ENCODE data around the gene C11orf97.
"Not testable (repeated sequence)": the region's sequence is repeated elsewhere in the genome, so short reads cannot be mapped to it uniquely, and the experiment has no call there.

The C11orf97 gene

DNA sequence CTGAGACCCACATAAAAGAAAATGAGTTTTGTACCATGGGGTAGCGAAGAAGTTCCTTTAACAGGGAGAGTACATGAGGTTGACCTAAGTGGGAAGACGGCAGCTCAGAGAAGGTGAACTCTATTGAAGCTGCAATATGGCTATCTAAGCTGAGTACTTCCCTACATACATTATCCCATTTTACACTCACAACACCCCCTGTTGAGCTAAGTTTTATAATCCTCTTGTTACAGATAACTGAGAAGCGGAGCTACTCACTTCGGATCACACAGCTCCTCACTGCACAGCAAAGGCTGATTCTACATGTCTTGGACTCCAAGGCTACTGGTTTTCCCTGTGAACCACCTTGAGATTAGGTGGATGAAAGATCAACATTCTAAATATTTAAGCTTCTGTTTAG lies 46.7 kb downstream of the C11orf97 start:
- H3K9ac ChIP-seq (ENCODE audit: low read depth, low read length), result no peak overlapping the region
- no peak overlapping the region for H3K4me3 ChIP-seq (ENCODE audit: low read depth, low read length)
- H3K4me1 ChIP-seq (ENCODE audit: control insufficient read depth, insufficient read depth, low read length), result peaks cover 8% of the 10 kb centered on the region
- no peak overlapping the region for H3K27ac ChIP-seq (ENCODE audit: low read depth, low read length)
- H3K36me3 ChIP-seq (ENCODE audit: control insufficient read depth, insufficient read depth, low read length), result no peaks in the 10 kb centered on the region
- no peaks in the 10 kb centered on the region for H3K9me3 ChIP-seq (ENCODE audit: control insufficient read depth, insufficient read depth, low read length)
- H3K27me3 ChIP-seq (ENCODE audit: control insufficient read depth, insufficient read depth, low read length), result no peaks in the 10 kb centered on the region

DNA sequence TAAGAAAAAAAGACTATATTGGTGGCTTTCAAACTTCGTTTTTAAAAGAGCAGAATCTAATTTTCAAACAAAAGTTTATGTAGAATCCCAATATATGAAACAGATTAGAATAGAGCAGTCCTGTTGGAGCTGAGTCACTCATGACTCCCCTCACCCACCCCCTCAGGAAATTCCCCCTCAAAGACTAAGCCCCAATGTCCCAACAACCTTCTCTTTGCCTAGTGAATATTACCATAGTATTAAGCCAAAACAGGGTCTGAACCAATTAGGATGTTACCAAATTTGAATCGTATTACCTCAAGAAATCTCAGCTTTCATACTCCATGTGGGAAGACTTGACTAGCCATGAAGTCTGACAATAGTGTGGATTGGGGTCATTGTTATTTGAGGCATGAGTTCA lies 47.1 kb downstream of the C11orf97 start:
- Histone ChIP-seq H3K9ac (ENCODE audit: low read depth, low read length) (no peak overlapping the region), H3K27ac (ENCODE audit: low read depth, low read length) (no peak overlapping the region), H3K4me1 (ENCODE audit: control insufficient read depth, insufficient read depth, low read length) (peaks cover 9% of the 10 kb centered on the region), H3K36me3 (ENCODE audit: control insufficient read depth, insufficient read depth, low read length) (no peaks in the 10 kb centered on the region), H3K9me3 (ENCODE audit: control insufficient read depth, insufficient read depth, low read length) (no peaks in the 10 kb centered on the region), H3K4me3 (ENCODE audit: low read depth, low read length) (no peak overlapping the region), H3K27me3 (ENCODE audit: control insufficient read depth, insufficient read depth, low read length) (no peaks in the 10 kb centered on the region)

DNA sequence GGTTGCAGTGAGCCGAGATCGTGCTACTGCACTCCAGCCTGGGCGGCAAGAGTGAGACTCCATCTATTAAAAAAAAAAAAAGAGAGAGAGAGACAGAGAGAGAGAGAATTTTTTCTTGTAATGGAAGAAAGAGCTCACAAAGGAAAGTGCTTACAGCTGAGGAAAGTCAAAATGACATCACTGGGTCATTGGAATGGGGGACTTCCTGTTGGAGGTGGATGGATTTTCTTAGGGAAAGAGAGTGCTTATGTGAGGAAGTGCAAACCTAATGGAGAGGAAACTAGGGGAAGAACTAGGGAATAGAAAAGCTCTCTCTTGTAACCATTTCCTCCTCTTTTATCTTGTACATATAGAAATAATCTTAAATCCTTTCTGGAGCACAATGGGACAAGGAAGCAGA lies 48.6 kb downstream of the C11orf97 start:
- Histone ChIP-seq H3K36me3 (ENCODE audit: control insufficient read depth, insufficient read depth, low read length) (no peaks in the 10 kb centered on the region), H3K4me1 (ENCODE audit: control insufficient read depth, insufficient read depth, low read length) (peaks cover 9% of the 10 kb centered on the region), H3K27ac (ENCODE audit: low read depth, low read length) (no peak overlapping the region), H3K27me3 (ENCODE audit: control insufficient read depth, insufficient read depth, low read length) (no peaks in the 10 kb centered on the region), H3K9ac (ENCODE audit: low read depth, low read length) (no peak overlapping the region), H3K9me3 (ENCODE audit: control insufficient read depth, insufficient read depth, low read length) (no peaks in the 10 kb centered on the region), H3K4me3 (ENCODE audit: low read depth, low read length) (no peak overlapping the region)

DNA sequence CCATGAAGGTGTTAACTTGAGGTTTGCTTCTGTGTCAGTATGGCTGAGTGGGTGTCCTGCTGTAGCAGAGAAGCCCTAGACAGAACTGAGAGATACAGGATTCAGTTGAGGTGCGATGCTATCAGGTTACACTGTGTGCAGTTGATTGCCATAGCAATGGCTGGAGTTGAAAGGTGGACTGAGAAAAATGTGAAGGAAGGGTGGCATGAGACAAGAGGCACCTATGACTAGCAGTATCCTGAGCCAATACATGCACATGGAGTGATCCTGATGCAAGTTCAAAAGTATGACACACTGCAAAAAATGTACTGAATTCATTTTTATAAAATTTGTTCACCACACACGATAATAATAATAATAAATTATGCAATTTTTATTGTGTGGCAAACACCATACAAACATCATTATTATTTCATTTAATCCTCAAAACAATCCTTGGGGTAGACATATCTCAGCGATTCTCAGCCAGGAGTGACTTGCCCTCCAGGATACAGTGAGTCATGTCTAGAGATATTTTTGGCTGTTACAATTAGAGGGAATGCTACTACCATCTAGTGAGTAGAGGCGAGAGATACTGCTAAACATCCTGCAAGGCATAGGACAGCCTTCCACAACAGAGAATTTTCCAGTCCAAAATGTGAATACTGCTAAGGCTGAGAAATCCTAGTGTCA lies 51.1 kb downstream of the C11orf97 start:
- H3K4me1 ChIP-seq (ENCODE audit: control insufficient read depth, insufficient read depth, low read length), result peaks cover 9% of the 10 kb centered on the region
- H3K9ac ChIP-seq (ENCODE audit: low read depth, low read length), result no peak overlapping the region
- no peak overlapping the region for H3K27ac ChIP-seq (ENCODE audit: low read depth, low read length)

DNA sequence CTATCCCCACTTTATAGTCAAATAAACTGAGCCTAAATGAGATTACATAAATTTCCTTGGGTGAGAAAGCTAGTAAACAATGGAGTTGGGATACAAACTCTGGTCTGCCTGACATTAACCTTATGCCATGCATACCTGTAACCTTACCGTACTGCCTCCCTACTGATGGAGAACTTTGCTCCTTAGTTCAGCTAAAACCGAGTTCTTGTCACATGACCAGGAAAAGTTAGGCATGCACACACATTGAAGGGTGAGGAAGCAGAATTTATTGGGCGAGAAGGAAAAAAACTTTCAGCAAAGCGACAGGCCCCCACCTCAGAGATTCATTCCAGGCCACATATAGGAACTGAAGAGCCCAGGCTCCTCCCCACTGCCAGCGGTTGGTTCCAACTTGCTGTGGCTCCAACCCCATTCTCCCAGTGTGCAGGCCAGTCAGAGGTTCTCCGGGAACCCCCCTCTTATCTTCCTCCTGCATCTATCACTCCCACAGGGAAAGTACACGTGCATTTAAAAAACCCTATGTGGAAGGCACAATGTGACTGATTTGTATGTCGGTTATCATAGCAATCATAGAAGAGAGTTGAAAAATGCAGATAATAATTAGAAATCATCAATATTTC lies 51.7 kb downstream of the C11orf97 start:
- no peak overlapping the region for H3K27ac ChIP-seq (ENCODE audit: low read depth, low read length)
- H3K9ac ChIP-seq (ENCODE audit: low read depth, low read length), result no peak overlapping the region
- H3K4me1 ChIP-seq (ENCODE audit: control insufficient read depth, insufficient read depth, low read length), result peaks cover 9% of the 10 kb centered on the region
- H3K27me3 ChIP-seq (ENCODE audit: control insufficient read depth, insufficient read depth, low read length), result no peaks in the 10 kb centered on the region
- H3K4me3 ChIP-seq (ENCODE audit: low read depth, low read length), result no peak overlapping the region
- H3K9me3 ChIP-seq (ENCODE audit: control insufficient read depth, insufficient read depth, low read length), result no peaks in the 10 kb centered on the region
- H3K36me3 ChIP-seq (ENCODE audit: control insufficient read depth, insufficient read depth, low read length), result no peaks in the 10 kb centered on the region

More for the DNA sequence above, 51.1 kb downstream of the C11orf97 start:
- Histone ChIP-seq H3K4me3 (ENCODE audit: low read depth, low read length) (no peak overlapping the region), H3K36me3 (ENCODE audit: control insufficient read depth, insufficient read depth, low read length) (no peaks in the 10 kb centered on the region), H3K9me3 (ENCODE audit: control insufficient read depth, insufficient read depth, low read length) (no peaks in the 10 kb centered on the region), H3K27me3 (ENCODE audit: control insufficient read depth, insufficient read depth, low read length) (no peaks in the 10 kb centered on the region)

DNA sequence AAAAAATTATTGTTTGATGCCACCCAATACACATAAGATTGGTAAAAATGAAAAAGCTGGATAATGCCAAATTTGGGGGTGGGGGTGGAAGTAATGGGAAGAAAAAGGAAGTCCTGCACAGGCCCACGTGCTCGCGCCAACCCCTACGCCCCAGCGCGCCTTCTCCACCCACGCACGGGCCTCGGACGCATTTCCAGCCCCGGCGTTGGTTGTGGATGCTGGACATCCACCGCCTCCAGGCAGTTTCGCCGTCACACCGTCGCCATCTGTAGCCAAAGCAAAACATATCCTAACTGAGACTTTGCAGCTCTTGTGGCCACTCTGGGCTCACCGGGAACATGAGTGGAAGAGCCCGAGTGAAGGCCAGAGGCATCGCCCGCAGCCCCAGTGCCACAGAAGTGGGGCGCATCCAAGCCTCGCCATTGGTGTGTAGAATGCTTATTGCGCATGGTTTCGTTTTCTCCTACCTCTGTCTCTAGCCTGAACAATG lies 55.0 kb downstream of the C11orf97 start, which contains the start of gene PIWIL4:
PIWIL4 (plus strand) TSS at position 188 of the 490 bp plus-strand sequence; CDS start at position 339, 151 bp downstream.
- Histone ChIP-seq H3K27ac (ENCODE audit: low read depth, low read length) (no peak within 1 kb of the TSS), H3K4me1 (ENCODE audit: control insufficient read depth, insufficient read depth, low read length) (peaks cover 9% of the 10 kb centered on the region), H3K36me3 (ENCODE audit: control insufficient read depth, insufficient read depth, low read length) (no peaks in the 10 kb centered on the region), H3K4me3 (ENCODE audit: low read depth, low read length) (no peak within 1 kb of the TSS), H3K9me3 (ENCODE audit: control insufficient read depth, insufficient read depth, low read length) (no peaks in the 10 kb centered on the region), H3K9ac (ENCODE audit: low read depth, low read length) (no peak within 1 kb of the TSS), H3K27me3 (ENCODE audit: control insufficient read depth, insufficient read depth, low read length) (no peaks in the 10 kb centered on the region)

DNA sequence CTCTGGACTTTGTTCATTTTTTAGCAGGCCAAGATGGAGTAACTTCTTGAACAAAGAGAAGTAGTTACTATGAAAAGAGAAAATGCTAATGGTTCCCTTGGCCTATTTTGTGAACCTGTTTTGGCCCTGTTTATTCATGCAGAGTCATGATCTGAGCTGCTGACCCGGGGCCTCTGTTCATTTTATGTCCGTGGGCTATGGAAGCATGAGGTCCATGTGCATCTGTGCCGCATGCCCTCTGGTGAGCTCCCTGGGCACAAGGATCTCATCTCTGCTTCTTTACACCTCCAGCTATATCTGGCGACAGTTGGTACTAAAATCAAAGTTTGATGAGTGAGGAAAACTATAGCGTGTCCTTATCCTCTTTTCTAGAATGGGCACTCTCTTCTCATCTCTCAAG lies 55.9 kb downstream of the C11orf97 start:
- no peaks in the 10 kb centered on the region for H3K9me3 ChIP-seq (ENCODE audit: control insufficient read depth, insufficient read depth, low read length)
- no peaks in the 10 kb centered on the region for H3K36me3 ChIP-seq (ENCODE audit: control insufficient read depth, insufficient read depth, low read length)
- peaks cover 5% of the 10 kb centered on the region for H3K4me1 ChIP-seq (ENCODE audit: control insufficient read depth, insufficient read depth, low read length)
- H3K27me3 ChIP-seq (ENCODE audit: control insufficient read depth, insufficient read depth, low read length), result no peaks in the 10 kb centered on the region
- no peak overlapping the region for H3K27ac ChIP-seq (ENCODE audit: low read depth, low read length)
- H3K4me3 ChIP-seq (ENCODE audit: low read depth, low read length), result no peak overlapping the region
- H3K9ac ChIP-seq (ENCODE audit: low read depth, low read length), result no peak overlapping the region

DNA sequence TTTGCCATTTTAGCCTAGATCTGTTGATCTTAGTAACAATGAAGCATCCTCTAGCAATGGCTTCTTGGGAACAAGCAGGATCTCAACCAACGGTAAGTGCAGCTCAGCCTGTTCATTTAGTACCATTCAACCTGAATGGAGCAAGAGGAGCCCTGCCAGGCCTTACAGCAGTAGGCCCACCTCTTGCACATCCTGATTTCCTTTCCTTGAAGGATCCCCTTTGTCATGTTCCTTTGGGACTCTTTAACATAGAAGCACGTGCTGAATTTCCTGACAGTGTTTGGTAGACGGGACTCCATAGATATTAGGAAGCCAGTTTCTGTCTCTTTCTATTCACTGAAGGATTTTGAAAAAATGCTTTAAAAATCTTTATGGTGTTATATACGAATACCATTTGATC lies 56.5 kb downstream of the C11orf97 start:
- Histone ChIP-seq H3K4me3 (ENCODE audit: low read depth, low read length) (no peak overlapping the region), H3K9ac (ENCODE audit: low read depth, low read length) (no peak overlapping the region), H3K9me3 (ENCODE audit: control insufficient read depth, insufficient read depth, low read length) (no peaks in the 10 kb centered on the region), H3K27ac (ENCODE audit: low read depth, low read length) (no peak overlapping the region), H3K36me3 (ENCODE audit: control insufficient read depth, insufficient read depth, low read length) (no peaks in the 10 kb centered on the region), H3K27me3 (ENCODE audit: control insufficient read depth, insufficient read depth, low read length) (no peaks in the 10 kb centered on the region), H3K4me1 (ENCODE audit: control insufficient read depth, insufficient read depth, low read length) (peaks cover 3% of the 10 kb centered on the region; the same call in 1 of the 2 replicates)

DNA sequence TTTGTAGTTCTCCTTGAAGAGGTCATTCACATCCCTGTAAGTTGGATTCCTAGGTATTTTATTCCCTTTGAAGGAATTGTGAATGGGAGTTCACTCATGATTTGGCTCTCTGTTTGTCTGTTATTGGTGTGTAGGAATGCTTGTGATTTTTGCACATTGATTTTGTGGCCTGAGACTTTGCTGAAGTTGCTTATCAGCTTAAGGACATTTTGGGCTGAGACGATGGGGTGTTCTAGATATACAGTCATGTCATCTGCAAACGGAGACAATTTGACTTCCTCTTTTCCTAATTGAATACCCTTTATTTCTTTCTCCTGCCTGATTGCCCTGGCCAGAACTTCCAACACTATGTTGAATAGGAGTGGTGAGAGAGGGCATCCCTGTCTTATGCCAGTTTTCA lies 60.7 kb downstream of the C11orf97 start:
- H3K9ac ChIP-seq (ENCODE audit: low read depth, low read length); H3K27me3 ChIP-seq (ENCODE audit: control insufficient read depth, insufficient read depth, low read length); H3K4me3 ChIP-seq (ENCODE audit: low read depth, low read length); H3K36me3 ChIP-seq (ENCODE audit: control insufficient read depth, insufficient read depth, low read length); H3K9me3 ChIP-seq (ENCODE audit: control insufficient read depth, insufficient read depth, low read length); H3K27ac ChIP-seq (ENCODE audit: low read depth, low read length); H3K4me1 ChIP-seq (ENCODE audit: control insufficient read depth, insufficient read depth, low read length): not testable (repeated sequence)

DNA sequence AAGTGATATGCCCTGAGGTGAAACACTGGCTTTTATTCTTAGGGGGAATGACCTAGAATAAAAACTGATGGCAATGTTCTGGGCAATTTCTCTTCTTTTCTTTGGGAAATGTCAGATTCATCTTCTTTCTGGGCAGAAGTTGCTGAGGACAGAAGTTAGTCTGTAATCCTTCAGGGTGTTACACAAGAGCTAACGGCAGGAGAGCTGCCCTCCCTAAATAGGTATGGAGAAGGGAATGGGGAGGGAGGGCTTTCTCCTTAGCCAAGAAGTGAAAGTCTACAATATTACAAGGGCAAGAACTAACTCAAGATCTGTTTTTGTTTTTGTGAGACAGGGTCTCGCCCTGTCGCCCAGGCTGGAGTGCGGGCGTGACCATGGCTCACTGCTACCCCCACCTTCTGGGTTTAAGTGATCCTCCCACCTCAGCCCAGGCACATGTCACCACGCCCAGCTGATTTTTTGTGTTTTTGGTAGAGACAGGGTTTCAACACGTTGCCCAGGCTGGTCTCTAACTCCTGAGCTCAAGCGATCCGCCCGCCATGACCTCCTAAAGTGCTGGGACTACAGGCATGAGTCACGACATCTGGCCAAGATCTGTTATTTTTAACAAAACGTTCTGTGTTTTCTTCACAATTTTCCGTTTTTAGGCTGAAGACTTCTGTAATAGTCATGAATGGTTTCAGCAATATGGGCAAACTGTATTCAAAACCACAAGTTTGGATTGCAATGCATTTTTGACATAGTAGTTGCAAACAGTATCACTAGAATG lies 62.1 kb downstream of the C11orf97 start:
- no peak overlapping the region for H3K27ac ChIP-seq (ENCODE audit: low read depth, low read length)
- H3K9me3 ChIP-seq (ENCODE audit: control insufficient read depth, insufficient read depth, low read length), result no peaks in the 10 kb centered on the region
- H3K27me3 ChIP-seq (ENCODE audit: control insufficient read depth, insufficient read depth, low read length), result no peaks in the 10 kb centered on the region
- no peak overlapping the region for H3K4me3 ChIP-seq (ENCODE audit: low read depth, low read length)
- H3K36me3 ChIP-seq (ENCODE audit: control insufficient read depth, insufficient read depth, low read length), result no peaks in the 10 kb centered on the region
- no peaks in the 10 kb centered on the region for H3K4me1 ChIP-seq (ENCODE audit: control insufficient read depth, insufficient read depth, low read length)
- no peak overlapping the region for H3K9ac ChIP-seq (ENCODE audit: low read depth, low read length)

DNA sequence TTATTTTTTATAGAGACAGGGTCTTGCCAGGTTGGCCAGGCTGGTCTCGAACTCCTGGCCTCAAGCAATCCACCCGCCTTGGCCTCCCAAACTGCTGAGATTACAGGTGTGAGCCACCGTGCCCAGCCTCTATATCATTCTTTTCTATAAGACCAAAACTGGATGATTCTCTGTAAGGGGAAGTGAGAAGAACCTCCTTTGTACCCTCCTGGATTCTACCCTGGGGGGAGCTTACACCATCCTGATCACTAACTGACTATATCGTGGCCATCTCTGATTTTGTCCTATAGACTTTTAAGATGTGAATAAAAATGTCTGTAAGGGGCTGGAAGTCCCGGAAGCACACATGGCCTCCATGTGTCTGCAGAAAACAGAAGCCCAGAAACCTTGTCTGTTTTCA lies 64.0 kb downstream of the C11orf97 start:
- H3K27me3 ChIP-seq (ENCODE audit: control insufficient read depth, insufficient read depth, low read length), result no peaks in the 10 kb centered on the region
- no peak overlapping the region for H3K27ac ChIP-seq (ENCODE audit: low read depth, low read length)
- H3K36me3 ChIP-seq (ENCODE audit: control insufficient read depth, insufficient read depth, low read length), result no peaks in the 10 kb centered on the region
- no peak overlapping the region for H3K9ac ChIP-seq (ENCODE audit: low read depth, low read length)
- no peaks in the 10 kb centered on the region for H3K4me1 ChIP-seq (ENCODE audit: control insufficient read depth, insufficient read depth, low read length)
- H3K4me3 ChIP-seq (ENCODE audit: low read depth, low read length), result no peak overlapping the region
- no peaks in the 10 kb centered on the region for H3K9me3 ChIP-seq (ENCODE audit: control insufficient read depth, insufficient read depth, low read length)

Data from HUES48 (cell line).